ENCODE measurements around the gene ZEB2. TPM values are rescaled to one million over a fixed set of nuclear protein-coding genes. Genes with fewer than 3 reads are reported as not detected.

Gene ZEB2
- total and polyA plus RNA-seq, 4 donors = 7.6 to 39.6 (median 22.2) TPM

DNA sequence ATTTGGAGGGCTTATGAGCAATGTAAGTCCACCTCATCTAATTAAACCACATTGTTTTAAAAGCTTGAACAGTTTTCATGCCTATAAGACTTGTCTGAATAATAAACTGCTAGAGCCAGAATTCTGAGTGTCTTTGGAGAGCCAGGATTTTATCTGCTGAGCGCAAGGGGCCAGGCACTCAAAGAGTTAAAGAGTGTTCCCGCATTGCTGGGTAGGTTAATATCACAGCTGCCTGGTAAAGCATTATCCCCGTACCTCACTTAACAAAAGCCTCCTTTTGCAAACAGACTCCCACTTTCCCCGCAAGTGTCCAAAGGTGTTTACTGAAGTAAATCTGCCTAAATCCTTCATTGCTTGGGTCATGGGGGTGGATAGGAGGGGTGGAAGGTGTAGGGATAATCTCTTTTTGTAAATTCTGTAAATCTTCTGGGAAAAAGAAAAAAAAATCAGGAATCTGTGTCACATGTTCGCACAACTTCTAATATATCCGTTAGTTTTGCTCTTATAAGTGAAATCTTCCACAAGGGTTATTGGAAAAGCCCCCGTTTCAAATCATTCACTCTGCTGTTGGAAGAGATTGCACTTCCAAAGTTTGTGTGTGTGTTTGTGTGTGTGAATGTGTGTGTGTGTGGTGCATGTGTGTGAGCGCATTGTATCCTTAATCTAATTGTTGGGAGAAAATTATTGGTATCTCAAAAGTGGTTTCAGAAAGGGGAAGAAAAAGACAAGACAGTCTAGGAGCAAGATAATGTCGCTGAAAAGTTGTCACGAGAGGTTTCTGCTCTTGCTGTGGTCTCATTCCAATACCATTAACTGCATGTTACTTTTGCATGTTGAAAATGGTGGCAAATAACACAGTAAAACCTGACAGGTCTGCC, 10.7 kb downstream of the ZEB2 start:
- TF ChIP-seq HNF4G (IDR thresholded peaks at IDR 0.05) (no peak), GABPA (IDR thresholded peaks at IDR 0.05 in 1 of 2, conservative IDR thresholded peaks at IDR 0.05 in 1 of 2) (no peak), RAD21 (IDR thresholded peaks at IDR 0.05) (no peak), EGR1 (IDR thresholded peaks at IDR 0.05; ENCODE audit: low read depth in 2 of 2) (no peak), FOXA1 (IDR thresholded peaks at IDR 0.05) (no peak), FOXA2 (IDR thresholded peaks at IDR 0.05) (no peak), TAF1 (conservative IDR thresholded peaks at IDR 0.05) (no peak), HNF4A (conservative IDR thresholded peaks at IDR 0.05) (no peak), JUND (IDR thresholded peaks at IDR 0.05) (no peak), SP1 (IDR thresholded peaks at IDR 0.05) (no peak), YY1 (IDR thresholded peaks at IDR 0.05) (no peak), NR2F2 (IDR thresholded peaks at IDR 0.05) (no peak)
- TF ChIP-seq, protein P1, sequence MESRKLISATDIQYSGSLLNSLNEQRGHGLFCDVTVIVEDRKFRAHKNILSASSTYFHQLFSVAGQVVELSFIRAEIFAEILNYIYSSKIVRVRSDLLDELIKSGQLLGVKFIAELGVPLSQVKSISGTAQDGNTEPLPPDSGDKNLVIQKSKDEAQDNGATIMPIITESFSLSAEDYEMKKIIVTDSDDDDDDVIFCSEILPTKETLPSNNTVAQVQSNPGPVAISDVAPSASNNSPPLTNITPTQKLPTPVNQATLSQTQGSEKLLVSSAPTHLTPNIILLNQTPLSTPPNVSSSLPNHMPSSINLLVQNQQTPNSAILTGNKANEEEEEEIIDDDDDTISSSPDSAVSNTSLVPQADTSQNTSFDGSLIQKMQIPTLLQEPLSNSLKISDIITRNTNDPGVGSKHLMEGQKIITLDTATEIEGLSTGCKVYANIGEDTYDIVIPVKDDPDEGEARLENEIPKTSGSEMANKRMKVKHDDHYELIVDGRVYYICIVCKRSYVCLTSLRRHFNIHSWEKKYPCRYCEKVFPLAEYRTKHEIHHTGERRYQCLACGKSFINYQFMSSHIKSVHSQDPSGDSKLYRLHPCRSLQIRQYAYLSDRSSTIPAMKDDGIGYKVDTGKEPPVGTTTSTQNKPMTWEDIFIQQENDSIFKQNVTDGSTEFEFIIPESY (IDR thresholded peaks at IDR 0.05) = no peak
- TF ChIP-seq, protein P2, sequence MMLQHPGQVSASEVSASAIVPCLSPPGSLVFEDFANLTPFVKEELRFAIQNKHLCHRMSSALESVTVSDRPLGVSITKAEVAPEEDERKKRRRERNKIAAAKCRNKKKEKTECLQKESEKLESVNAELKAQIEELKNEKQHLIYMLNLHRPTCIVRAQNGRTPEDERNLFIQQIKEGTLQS (IDR thresholded peaks at IDR 0.05) = no peak
- TF ChIP-seq, protein P3, sequence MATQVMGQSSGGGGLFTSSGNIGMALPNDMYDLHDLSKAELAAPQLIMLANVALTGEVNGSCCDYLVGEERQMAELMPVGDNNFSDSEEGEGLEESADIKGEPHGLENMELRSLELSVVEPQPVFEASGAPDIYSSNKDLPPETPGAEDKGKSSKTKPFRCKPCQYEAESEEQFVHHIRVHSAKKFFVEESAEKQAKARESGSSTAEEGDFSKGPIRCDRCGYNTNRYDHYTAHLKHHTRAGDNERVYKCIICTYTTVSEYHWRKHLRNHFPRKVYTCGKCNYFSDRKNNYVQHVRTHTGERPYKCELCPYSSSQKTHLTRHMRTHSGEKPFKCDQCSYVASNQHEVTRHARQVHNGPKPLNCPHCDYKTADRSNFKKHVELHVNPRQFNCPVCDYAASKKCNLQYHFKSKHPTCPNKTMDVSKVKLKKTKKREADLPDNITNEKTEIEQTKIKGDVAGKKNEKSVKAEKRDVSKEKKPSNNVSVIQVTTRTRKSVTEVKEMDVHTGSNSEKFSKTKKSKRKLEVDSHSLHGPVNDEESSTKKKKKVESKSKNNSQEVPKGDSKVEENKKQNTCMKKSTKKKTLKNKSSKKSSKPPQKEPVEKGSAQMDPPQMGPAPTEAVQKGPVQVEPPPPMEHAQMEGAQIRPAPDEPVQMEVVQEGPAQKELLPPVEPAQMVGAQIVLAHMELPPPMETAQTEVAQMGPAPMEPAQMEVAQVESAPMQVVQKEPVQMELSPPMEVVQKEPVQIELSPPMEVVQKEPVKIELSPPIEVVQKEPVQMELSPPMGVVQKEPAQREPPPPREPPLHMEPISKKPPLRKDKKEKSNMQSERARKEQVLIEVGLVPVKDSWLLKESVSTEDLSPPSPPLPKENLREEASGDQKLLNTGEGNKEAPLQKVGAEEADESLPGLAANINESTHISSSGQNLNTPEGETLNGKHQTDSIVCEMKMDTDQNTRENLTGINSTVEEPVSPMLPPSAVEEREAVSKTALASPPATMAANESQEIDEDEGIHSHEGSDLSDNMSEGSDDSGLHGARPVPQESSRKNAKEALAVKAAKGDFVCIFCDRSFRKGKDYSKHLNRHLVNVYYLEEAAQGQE (IDR thresholded peaks at IDR 0.05) = no peak
- TF ChIP-seq, protein P4, sequence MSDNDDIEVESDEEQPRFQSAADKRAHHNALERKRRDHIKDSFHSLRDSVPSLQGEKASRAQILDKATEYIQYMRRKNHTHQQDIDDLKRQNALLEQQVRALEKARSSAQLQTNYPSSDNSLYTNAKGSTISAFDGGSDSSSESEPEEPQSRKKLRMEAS (IDR thresholded peaks at IDR 0.05) = no peak
- Histone ChIP-seq H3K27me3 (ENCODE audit: control insufficient read depth in 4 of 4, insufficient read depth in 4 of 4, low read length in 3 of 4) (peaks cover 0 to 2% (median under 1%) of the 10 kb centered on the region in 4 donors), H3K36me3 (ENCODE audit: control insufficient read depth in 4 of 4, insufficient read depth in 3 of 4, low read depth in 1 of 4, low read length in 3 of 4) (no peaks in the 10 kb centered on the region), H3K9ac (ENCODE audit: low read depth in 1 of 2, low read length in 2 of 2) (no peak overlapping the region), H3K9me3 (ENCODE audit: control insufficient read depth in 4 of 4, low read length in 3 of 4) (no peaks in the 10 kb centered on the region), H3K27ac (ENCODE audit: low read depth in 1 of 2, low read length in 2 of 2) (peak overlapping the region; percentile 64), H3K4me3 (ENCODE audit: low read depth in 1 of 3, low read length in 3 of 3) (no peak overlapping the region), H3K4me1 (ENCODE audit: control insufficient read depth in 4 of 4, insufficient read depth in 4 of 4, low read length in 3 of 4) (peaks cover 0 to 3% (median 0%) of the 10 kb centered on the region in 4 donors)
- DNase-seq (ENCODE audit: low spot score) = no peak
- 27% methylated on average over 10 of the region's 10 CpGs for WGBS
